Measurements from ENCODE around the gene CCSAP. TPM values are rescaled to one million over a fixed set of nuclear protein-coding genes. Genes with fewer than 3 reads are reported as not detected.

CCSAP gene
- total and polyA plus RNA-seq, 2 of the 13 experiments (the other 11 are each of a cell fraction or from before 2014, with no cell fraction given): 3.7 to 9.0 TPM

- TF ChIP-seq, protein P1, sequence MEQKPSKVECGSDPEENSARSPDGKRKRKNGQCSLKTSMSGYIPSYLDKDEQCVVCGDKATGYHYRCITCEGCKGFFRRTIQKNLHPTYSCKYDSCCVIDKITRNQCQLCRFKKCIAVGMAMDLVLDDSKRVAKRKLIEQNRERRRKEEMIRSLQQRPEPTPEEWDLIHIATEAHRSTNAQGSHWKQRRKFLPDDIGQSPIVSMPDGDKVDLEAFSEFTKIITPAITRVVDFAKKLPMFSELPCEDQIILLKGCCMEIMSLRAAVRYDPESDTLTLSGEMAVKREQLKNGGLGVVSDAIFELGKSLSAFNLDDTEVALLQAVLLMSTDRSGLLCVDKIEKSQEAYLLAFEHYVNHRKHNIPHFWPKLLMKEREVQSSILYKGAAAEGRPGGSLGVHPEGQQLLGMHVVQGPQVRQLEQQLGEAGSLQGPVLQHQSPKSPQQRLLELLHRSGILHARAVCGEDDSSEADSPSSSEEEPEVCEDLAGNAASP (CRISPR knock-in tag; IDR thresholded peaks at IDR 0.05; ENCODE audit: borderline replicate concordance): peak; percentile 58; the same call in 1 of the 2 replicates
- TF ChIP-seq ETV5 (CRISPR knock-in tag; IDR thresholded peaks at IDR 0.05; ENCODE audit: borderline replicate concordance) (peak; percentile 42; the same call in 1 of the 2 replicates), ZBTB44 (CRISPR knock-in tag; IDR thresholded peaks at IDR 0.05) (no peak), ZNF17 (CRISPR knock-in tag; IDR thresholded peaks at IDR 0.05) (no peak), HOXA7 (CRISPR knock-in tag; IDR thresholded peaks at IDR 0.05) (no peak), ZNF629 (CRISPR knock-in tag; conservative IDR thresholded peaks at IDR 0.05) (0 out of 2 replicates have a peak, but pooled peaks have one; percentile 36), DRAP1 (CRISPR knock-in tag; IDR thresholded peaks at IDR 0.05) (peak; percentile 21; the same call in 1 of the 2 replicates), SOX5 (CRISPR knock-in tag; IDR thresholded peaks at IDR 0.05; ENCODE audit: borderline replicate concordance) (peak; percentile 98), TARDBP (CRISPR knock-in tag; IDR thresholded peaks at IDR 0.05) (peak; percentile 31; the same call in 1 of the 2 replicates), ZNF264 (CRISPR knock-in tag; IDR thresholded peaks at IDR 0.05) (peak; percentile 76; the same call in 1 of the 2 replicates), ZNF777 (CRISPR knock-in tag; IDR thresholded peaks at IDR 0.05) (no peak)
- TF ChIP-seq, protein P2, sequence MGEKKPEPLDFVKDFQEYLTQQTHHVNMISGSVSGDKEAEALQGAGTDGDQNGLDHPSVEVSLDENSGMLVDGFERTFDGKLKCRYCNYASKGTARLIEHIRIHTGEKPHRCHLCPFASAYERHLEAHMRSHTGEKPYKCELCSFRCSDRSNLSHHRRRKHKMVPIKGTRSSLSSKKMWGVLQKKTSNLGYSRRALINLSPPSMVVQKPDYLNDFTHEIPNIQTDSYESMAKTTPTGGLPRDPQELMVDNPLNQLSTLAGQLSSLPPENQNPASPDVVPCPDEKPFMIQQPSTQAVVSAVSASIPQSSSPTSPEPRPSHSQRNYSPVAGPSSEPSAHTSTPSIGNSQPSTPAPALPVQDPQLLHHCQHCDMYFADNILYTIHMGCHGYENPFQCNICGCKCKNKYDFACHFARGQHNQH (CRISPR knock-in tag; IDR thresholded peaks at IDR 0.05): peak; percentile 57; the same call in 1 of the 2 replicates
- TF ChIP-seq, protein P3, sequence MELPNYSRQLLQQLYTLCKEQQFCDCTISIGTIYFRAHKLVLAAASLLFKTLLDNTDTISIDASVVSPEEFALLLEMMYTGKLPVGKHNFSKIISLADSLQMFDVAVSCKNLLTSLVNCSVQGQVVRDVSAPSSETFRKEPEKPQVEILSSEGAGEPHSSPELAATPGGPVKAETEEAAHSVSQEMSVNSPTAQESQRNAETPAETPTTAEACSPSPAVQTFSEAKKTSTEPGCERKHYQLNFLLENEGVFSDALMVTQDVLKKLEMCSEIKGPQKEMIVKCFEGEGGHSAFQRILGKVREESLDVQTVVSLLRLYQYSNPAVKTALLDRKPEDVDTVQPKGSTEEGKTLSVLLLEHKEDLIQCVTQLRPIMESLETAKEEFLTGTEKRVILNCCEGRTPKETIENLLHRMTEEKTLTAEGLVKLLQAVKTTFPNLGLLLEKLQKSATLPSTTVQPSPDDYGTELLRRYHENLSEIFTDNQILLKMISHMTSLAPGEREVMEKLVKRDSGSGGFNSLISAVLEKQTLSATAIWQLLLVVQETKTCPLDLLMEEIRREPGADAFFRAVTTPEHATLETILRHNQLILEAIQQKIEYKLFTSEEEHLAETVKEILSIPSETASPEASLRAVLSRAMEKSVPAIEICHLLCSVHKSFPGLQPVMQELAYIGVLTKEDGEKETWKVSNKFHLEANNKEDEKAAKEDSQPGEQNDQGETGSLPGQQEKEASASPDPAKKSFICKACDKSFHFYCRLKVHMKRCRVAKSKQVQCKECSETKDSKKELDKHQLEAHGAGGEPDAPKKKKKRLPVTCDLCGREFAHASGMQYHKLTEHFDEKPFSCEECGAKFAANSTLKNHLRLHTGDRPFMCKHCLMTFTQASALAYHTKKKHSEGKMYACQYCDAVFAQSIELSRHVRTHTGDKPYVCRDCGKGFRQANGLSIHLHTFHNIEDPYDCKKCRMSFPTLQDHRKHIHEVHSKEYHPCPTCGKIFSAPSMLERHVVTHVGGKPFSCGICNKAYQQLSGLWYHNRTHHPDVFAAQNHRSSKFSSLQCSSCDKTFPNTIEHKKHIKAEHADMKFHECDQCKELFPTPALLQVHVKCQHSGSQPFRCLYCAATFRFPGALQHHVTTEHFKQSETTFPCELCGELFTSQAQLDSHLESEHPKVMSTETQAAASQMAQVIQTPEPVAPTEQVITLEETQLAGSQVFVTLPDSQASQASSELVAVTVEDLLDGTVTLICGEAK (IDR thresholded peaks at IDR 0.05): no peak
- TF ChIP-seq, protein P3 (CRISPR knock-in tag; IDR thresholded peaks at IDR 0.05): no peak
Observed at GRCh38 chr1:229298887-229299503, 43.9 kb downstream of the CCSAP start (continued).
